Mesothelial cell of epicardium (in vitro differentiated cells): ENCODE data around the gene GOLGA1. TPM values are rescaled to one million over a fixed set of nuclear protein-coding genes. Genes with fewer than 3 reads are reported as not detected.
A peak's percentile ranks its signal among the peaks of the same experiment; 100 is the strongest.

Experiments
- DNase-seq, 2 experiments: peaks; one replicate each; pipeline ENCODE4 v3.0.0; 2021; ENCODE audit warnings: low spot score in 2 of 2; ENCODE audit not compliant: unreplicated experiment in 2 of 2
- H3K27ac Mint-ChIP-seq: 2 replicates; pipeline ENCODE4 v1.8.0; 2021; ENCODE audit warnings: mixed read lengths
- H3K27me3 Mint-ChIP-seq: 2 replicates; pipeline ENCODE4 v1.8.0; 2021; ENCODE audit warnings: low read depth, mixed read lengths
- H3K36me3 Mint-ChIP-seq: 2 replicates; pipeline ENCODE4 v1.8.0; 2021; ENCODE audit warnings: mixed read lengths
- H3K4me1 Mint-ChIP-seq: 2 replicates; pipeline ENCODE4 v1.8.0; 2021; ENCODE audit warnings: mixed read lengths
- H3K4me3 Mint-ChIP-seq: 2 replicates; pipeline ENCODE4 v1.8.0; 2021; ENCODE audit warnings: mild to moderate bottlenecking, moderate library complexity, mixed read lengths
- H3K9me3 Mint-ChIP-seq: 2 replicates; pipeline ENCODE4 v1.8.0; 2021; ENCODE audit warnings: mixed read lengths
- CTCF ChIP-seq: fragments of 200-600 bp; sonication (generic); IDR thresholded peaks from one replicate; pipeline ENCODE4 v1.5.0; 2021; ENCODE audit warnings: antibody characterized with exemption; ENCODE audit not compliant: unreplicated experiment
- total RNA-seq: library from RNA; stranded (reverse); gene quantifications from 3 replicates; pipeline ENCODE4 v1.2.1, GENCODE V29; 2021

GOLGA1 gene
- total RNA-seq, 1 donor from 2014 or later = 23.6 TPM

DNA sequence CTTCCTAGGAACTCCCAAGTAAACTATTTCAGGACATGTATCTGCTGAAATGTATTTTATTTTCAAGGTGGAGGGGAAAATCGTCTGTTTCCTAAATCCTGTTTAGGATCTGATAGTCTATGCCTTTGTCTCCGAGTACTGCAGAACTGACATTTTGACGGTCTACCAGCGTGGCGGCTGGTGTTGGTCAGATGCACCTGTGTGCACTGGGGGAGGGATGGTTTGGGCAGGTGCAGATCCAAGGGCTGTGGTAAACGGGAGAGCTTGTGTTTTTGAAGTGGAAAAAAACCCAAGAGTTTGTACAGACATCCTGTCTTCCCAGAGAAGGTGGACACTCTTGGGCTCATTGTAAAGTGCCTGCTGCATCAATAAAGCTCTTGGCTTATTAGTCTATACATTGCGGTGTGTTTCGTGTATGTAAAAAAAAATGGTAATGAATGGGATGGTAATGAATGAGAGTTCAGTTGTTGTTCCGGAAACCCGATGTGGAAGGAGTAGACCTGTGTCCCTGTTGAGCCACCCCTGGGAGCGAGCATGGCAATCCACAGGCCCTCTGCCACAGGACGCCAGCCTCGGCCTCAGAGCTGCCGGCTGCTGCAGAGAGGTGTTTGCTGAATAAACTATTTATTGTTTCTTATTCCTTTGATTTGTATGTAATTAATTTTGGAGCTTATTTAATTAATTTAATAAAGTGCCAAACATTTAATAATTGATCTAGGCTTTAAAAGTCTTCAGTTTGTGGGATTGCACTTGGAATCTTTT is 63.7 kb downstream of the GOLGA1 start:
- Mint-ChIP-seq H3K27me3 (no peaks in the 10 kb centered on the region), H3K9me3 (no peaks in the 10 kb centered on the region), H3K4me1 (no peaks in the 10 kb centered on the region), H3K27ac (no peak overlapping the region), H3K36me3 (peaks cover 18% of the 10 kb centered on the region), H3K4me3 (no peak overlapping the region)
- no peak for DNase-seq
- TF ChIP-seq CTCF = no peak

- Mint-ChIP-seq H3K27me3 (no peaks in the 10 kb centered on the region), H3K27ac (no peak overlapping the region), H3K4me1 (peaks cover 15% of the 10 kb centered on the region), H3K36me3 (peaks cover 11% of the 10 kb centered on the region), H3K9me3 (no peaks in the 10 kb centered on the region), H3K4me3 (no peak overlapping the region)
- no peak for DNase-seq
- TF ChIP-seq CTCF = no peak
Measured at GRCh38 chr9:124875501-124875900, 65.4 kb downstream of the GOLGA1 start.

- Mint-ChIP-seq H3K4me3 (no peak overlapping the region), H3K9me3 (no peaks in the 10 kb centered on the region), H3K27ac (no peak overlapping the region), H3K27me3 (no peaks in the 10 kb centered on the region), H3K36me3 (peaks cover 11% of the 10 kb centered on the region), H3K4me1 (peaks cover 22% of the 10 kb centered on the region)
- no peak for DNase-seq
- TF ChIP-seq CTCF = no peak
Measured at GRCh38 chr9:124873664-124874063, 67.2 kb downstream of the GOLGA1 start.

GRCh38 chr9:124871156-124871561 is 69.7 kb downstream of the GOLGA1 start:
- H3K27me3 Mint-ChIP-seq = no peaks in the 10 kb centered on the region
- no peak for TF ChIP-seq CTCF
- peak overlapping the region; percentile 93 for H3K4me3 Mint-ChIP-seq
- H3K27ac Mint-ChIP-seq = peak overlapping the region; percentile 64
- peaks cover 36% of the 10 kb centered on the region for H3K4me1 Mint-ChIP-seq
- DNase-seq = no peak
- H3K36me3 Mint-ChIP-seq = peaks cover 4% of the 10 kb centered on the region
- H3K9me3 Mint-ChIP-seq = no peaks in the 10 kb centered on the region

- no peak for DNase-seq
- no peaks in the 10 kb centered on the region for H3K27me3 Mint-ChIP-seq
- peaks cover 36% of the 10 kb centered on the region for H3K4me1 Mint-ChIP-seq
- peak overlapping the region; percentile 93 for H3K4me3 Mint-ChIP-seq
- no peak for TF ChIP-seq CTCF
- peaks cover 4% of the 10 kb centered on the region for H3K36me3 Mint-ChIP-seq
- no peaks in the 10 kb centered on the region for H3K9me3 Mint-ChIP-seq
- peak overlapping the region; percentile 92 for H3K27ac Mint-ChIP-seq
Measured at GRCh38 chr9:124870723-124871122, 70.2 kb downstream of the GOLGA1 start.
